ENCODE data around the gene ATOH8.
A peak's percentile ranks its signal among the peaks of the same experiment; 100 is the strongest.

The ATOH8 gene

GRCh38 chr2:85765081-85765731, 11.4 kb downstream of the ATOH8 start:
- no peak for DNase-seq (ENCODE audit: low read depth, low spot score)
- TF ChIP-seq POLR2AphosphoS5 (IDR thresholded peaks at IDR 0.05; ENCODE audit: borderline replicate concordance, low read depth, low read length) (no peak), FOXP2 (optimal IDR thresholded peaks at IDR 0.05; ENCODE audit: control extremely low read depth, extremely low read length, insufficient read depth) (no peak), EZH2 (IDR thresholded peaks at IDR 0.05) (no peak)
- Histone ChIP-seq H3K9ac (ENCODE audit: insufficient read length) (no peak overlapping the region), H3K36me3 (ENCODE audit: insufficient read depth, low read length) (no peaks in the 10 kb centered on the region), H3K9me3 (ENCODE audit: low read depth, low read length) (no peaks in the 10 kb centered on the region), H3K4me3 (no peak overlapping the region), H3K27ac (no peak overlapping the region)

GRCh38 chr2:85766229-85766628, 12.4 kb downstream of the ATOH8 start:
- H3K27ac ChIP-seq: no peak overlapping the region
- no peaks in the 10 kb centered on the region for H3K36me3 ChIP-seq (ENCODE audit: insufficient read depth, low read length)
- H3K9me3 ChIP-seq (ENCODE audit: low read depth, low read length): no peaks in the 10 kb centered on the region
- H3K9ac ChIP-seq (ENCODE audit: insufficient read length): no peak overlapping the region
- no peak overlapping the region for H3K4me3 ChIP-seq
- no peak for DNase-seq (ENCODE audit: low read depth, low spot score)
- TF ChIP-seq EZH2 (IDR thresholded peaks at IDR 0.05) (no peak), POLR2AphosphoS5 (IDR thresholded peaks at IDR 0.05; ENCODE audit: borderline replicate concordance, low read depth, low read length) (no peak), FOXP2 (optimal IDR thresholded peaks at IDR 0.05; ENCODE audit: control extremely low read depth, extremely low read length, insufficient read depth) (no peak)

- peak overlapping the region; percentile 48; the same call in 1 of the 2 replicates for H3K27ac ChIP-seq
- TF ChIP-seq EZH2 (IDR thresholded peaks at IDR 0.05) (no peak), FOXP2 (optimal IDR thresholded peaks at IDR 0.05; ENCODE audit: control extremely low read depth, extremely low read length, insufficient read depth) (no peak), POLR2AphosphoS5 (IDR thresholded peaks at IDR 0.05; ENCODE audit: borderline replicate concordance, low read depth, low read length) (no peak)
- H3K9me3 ChIP-seq (ENCODE audit: low read depth, low read length): no peaks in the 10 kb centered on the region
- H3K4me3 ChIP-seq: no peak overlapping the region
- no peak for DNase-seq (ENCODE audit: low read depth, low spot score)
- no peaks in the 10 kb centered on the region for H3K36me3 ChIP-seq (ENCODE audit: insufficient read depth, low read length)
- H3K9ac ChIP-seq (ENCODE audit: insufficient read length): no peak overlapping the region
Observed at GRCh38 chr2:85767803-85768665, 14.2 kb downstream of the ATOH8 start.

GRCh38 chr2:85768713-85769112, 14.9 kb downstream of the ATOH8 start:
- no peak for DNase-seq (ENCODE audit: low read depth, low spot score)
- peak overlapping the region; percentile 51 for H3K4me3 ChIP-seq
- peak overlapping the region; percentile 99 for H3K27ac ChIP-seq
- no peaks in the 10 kb centered on the region for H3K9me3 ChIP-seq (ENCODE audit: low read depth, low read length)
- TF ChIP-seq FOXP2 (optimal IDR thresholded peaks at IDR 0.05; ENCODE audit: control extremely low read depth, extremely low read length, insufficient read depth) (no peak), POLR2AphosphoS5 (IDR thresholded peaks at IDR 0.05; ENCODE audit: borderline replicate concordance, low read depth, low read length) (no peak), EZH2 (IDR thresholded peaks at IDR 0.05) (no peak)
- H3K36me3 ChIP-seq (ENCODE audit: insufficient read depth, low read length): no peaks in the 10 kb centered on the region
- no peak overlapping the region for H3K9ac ChIP-seq (ENCODE audit: insufficient read length)

GRCh38 chr2:85769236-85769982, 15.6 kb downstream of the ATOH8 start:
- no peak overlapping the region for H3K9ac ChIP-seq (ENCODE audit: insufficient read length)
- no peak for DNase-seq (ENCODE audit: low read depth, low spot score)
- H3K9me3 ChIP-seq (ENCODE audit: low read depth, low read length): no peaks in the 10 kb centered on the region
- TF ChIP-seq EZH2 (IDR thresholded peaks at IDR 0.05): no peak
- TF ChIP-seq POLR2AphosphoS5 (IDR thresholded peaks at IDR 0.05; ENCODE audit: borderline replicate concordance, low read depth, low read length): no peak
- no peak for TF ChIP-seq FOXP2 (optimal IDR thresholded peaks at IDR 0.05; ENCODE audit: control extremely low read depth, extremely low read length, insufficient read depth)
- peak overlapping the region; percentile 51 for H3K4me3 ChIP-seq
- no peaks in the 10 kb centered on the region for H3K36me3 ChIP-seq (ENCODE audit: insufficient read depth, low read length)
- H3K27ac ChIP-seq: peak overlapping the region; percentile 99

- peak overlapping the region; percentile 99 for H3K27ac ChIP-seq
- H3K9me3 ChIP-seq (ENCODE audit: low read depth, low read length): no peaks in the 10 kb centered on the region
- H3K4me3 ChIP-seq: no peak overlapping the region
- no peaks in the 10 kb centered on the region for H3K36me3 ChIP-seq (ENCODE audit: insufficient read depth, low read length)
- no peak overlapping the region for H3K9ac ChIP-seq (ENCODE audit: insufficient read length)
- TF ChIP-seq EZH2 (IDR thresholded peaks at IDR 0.05) (no peak), POLR2AphosphoS5 (IDR thresholded peaks at IDR 0.05; ENCODE audit: borderline replicate concordance, low read depth, low read length) (no peak), FOXP2 (optimal IDR thresholded peaks at IDR 0.05; ENCODE audit: control extremely low read depth, extremely low read length, insufficient read depth) (no peak)
- DNase-seq (ENCODE audit: low read depth, low spot score): no peak
Observed at GRCh38 chr2:85769983-85770362, 16.2 kb downstream of the ATOH8 start.

- Histone ChIP-seq H3K9me3 (ENCODE audit: low read depth, low read length) (no peaks in the 10 kb centered on the region), H3K36me3 (ENCODE audit: insufficient read depth, low read length) (peaks cover 4% of the 10 kb centered on the region), H3K4me3 (no peak overlapping the region), H3K27ac (peak overlapping the region; percentile 99), H3K9ac (ENCODE audit: insufficient read length) (no peak overlapping the region)
- DNase-seq (ENCODE audit: low read depth, low spot score): no peak
- TF ChIP-seq FOXP2 (optimal IDR thresholded peaks at IDR 0.05; ENCODE audit: control extremely low read depth, extremely low read length, insufficient read depth): no peak
- no peak for TF ChIP-seq EZH2 (IDR thresholded peaks at IDR 0.05)
- TF ChIP-seq POLR2AphosphoS5 (IDR thresholded peaks at IDR 0.05; ENCODE audit: borderline replicate concordance, low read depth, low read length): no peak
Observed at GRCh38 chr2:85770369-85770768, 16.6 kb downstream of the ATOH8 start.

All from SK-N-MC (cell line).